Activated CD4-positive, CD25-positive, alpha-beta regulatory T cell treated with anti-CD3 and anti-CD28 coated beads, Interleukin-2, amount 50 U/mL, for 72 hours (primary cell): Measurements from ENCODE around the gene C3AR1.
"Not testable (repeated sequence)": the region's sequence is repeated elsewhere in the genome, so short reads cannot be mapped to it uniquely, and the experiment has no call there.

Source experiments
- DNase-seq: peaks from one replicate; pipeline ENCODE4 v3.0.0; 2021

C3AR1 gene

GRCh38 chr12:8065991-8066594 is at the start of gene C3AR1:
Gene C3AR1 (minus strand): TSS chr12:8066359. CDS start chr12:8060185, 6,174 bp downstream.
- no peak for DNase-seq

GRCh38 chr12:8113117-8113516 is 47.0 kb upstream of the C3AR1 start:
- not testable (repeated sequence) for DNase-seq

- peak; percentile 68 for DNase-seq
Measured at GRCh38 chr12:8108808-8109398, 42.7 kb upstream of the C3AR1 start.

- DNase-seq: no peak
Measured at GRCh38 chr12:8099235-8099634, 33.1 kb upstream of the C3AR1 start.

- no peak for DNase-seq
Measured at GRCh38 chr12:8096281-8096915, 30.2 kb upstream of the C3AR1 start.

GRCh38 chr12:8093291-8093690 is 27.1 kb upstream of the C3AR1 start:
- no peak for DNase-seq

- DNase-seq: no peak
Measured at GRCh38 chr12:8089716-8090115, 23.6 kb upstream of the C3AR1 start.

GRCh38 chr12:8089277-8089676 is 23.1 kb upstream of the C3AR1 start:
- DNase-seq: not testable (repeated sequence)

- DNase-seq: no peak
Measured at GRCh38 chr12:8088574-8088973, 22.4 kb upstream of the C3AR1 start.

- DNase-seq: no peak
Measured at GRCh38 chr12:8087666-8088065, 21.5 kb upstream of the C3AR1 start.

GRCh38 chr12:8084351-8084750 is 18.2 kb upstream of the C3AR1 start:
- not testable (repeated sequence) for DNase-seq

GRCh38 chr12:8082808-8083100 is 16.6 kb upstream of the C3AR1 start:
- no peak for DNase-seq

GRCh38 chr12:8081251-8081920 is 15.2 kb upstream of the C3AR1 start:
- DNase-seq: no peak

GRCh38 chr12:8080120-8080519 is 14.0 kb upstream of the C3AR1 start:
- no peak for DNase-seq

GRCh38 chr12:8078916-8079315 is 12.8 kb upstream of the C3AR1 start:
- DNase-seq: no peak

GRCh38 chr12:8078398-8078797 is 12.2 kb upstream of the C3AR1 start:
- DNase-seq: no peak

- no peak for DNase-seq
Measured at GRCh38 chr12:8077207-8077606, 11.0 kb upstream of the C3AR1 start.

GRCh38 chr12:8076366-8076765 is 10.2 kb upstream of the C3AR1 start:
- DNase-seq: no peak

GRCh38 chr12:8075935-8076334 is 9.8 kb upstream of the C3AR1 start:
- DNase-seq: no peak

- not testable (repeated sequence) for DNase-seq
Measured at GRCh38 chr12:8071820-8072219, 5.7 kb upstream of the C3AR1 start.

- DNase-seq: no peak
Measured at GRCh38 chr12:8069582-8069981, 3.4 kb upstream of the C3AR1 start.

GRCh38 chr12:8064131-8064530 is 2.0 kb downstream of the C3AR1 start:
- DNase-seq: no peak

GRCh38 chr12:8058506-8058905 is 7.7 kb downstream of the C3AR1 start:
- DNase-seq: no peak

- DNase-seq: no peak
Measured at GRCh38 chr12:8057839-8058238, 8.3 kb downstream of the C3AR1 start.
